Measurements from ENCODE around the gene GLT1D1.

GRCh38 chr12:129005829-129006228 is 152.6 kb downstream of the GLT1D1 start:
- TF ChIP-seq CTCF (IDR thresholded peaks at IDR 0.05) (no peak), EZH2 (IDR thresholded peaks at IDR 0.05) (no peak), EZH2phosphoT487 (IDR thresholded peaks at IDR 0.05) (no peak)
